Mononuclear cell (primary cell): ENCODE results near the gene SLC10A7. TPM values are rescaled to one million over a fixed set of nuclear protein-coding genes. Genes with fewer than 3 reads are reported as not detected.

ENCODE experiments used
- H3K27me3 ChIP-seq: 2 replicates; pipeline ENCODE4 v1.6.0; 2011; ENCODE audit warnings: low read length, control low read depth; ENCODE audit not compliant: insufficient read depth
- H3K4me1 ChIP-seq: 2 replicates; pipeline ENCODE4 v1.5.1; 2011; ENCODE audit warnings: mild to moderate bottlenecking, low read length, control low read depth; ENCODE audit not compliant: insufficient read depth
- H3K4me3 ChIP-seq: 2 replicates; pipeline ENCODE4 v1.5.1; 2011; ENCODE audit warnings: mild to moderate bottlenecking, low read length, moderate library complexity
- H3K9me3 ChIP-seq: 2 replicates; pipeline ENCODE4 v1.5.1; 2011; ENCODE audit warnings: low read depth, mild to moderate bottlenecking, control low read depth, low read length
- total RNA-seq: library from RNA; depleted of rRNA; stranded (reverse); fragments of >200 nt; gene quantifications from one replicate; pipeline ENCODE4 v1.2.3, GENCODE V29; 2012

The SLC10A7 gene
- total RNA-seq, 1 donor: 12.8 TPM

- Histone ChIP-seq H3K4me1 (no peaks in the 10 kb centered on the region), H3K27me3 (no peaks in the 10 kb centered on the region), H3K4me3 (no peak overlapping the region)
These were observed 222.1 kb downstream of the SLC10A7 start for GRCh38 chr4:146299607-146300006.

GRCh38 chr4:146294776-146295175, 227.0 kb downstream of the SLC10A7 start:
- H3K27me3 ChIP-seq: no peaks in the 10 kb centered on the region
- H3K4me3 ChIP-seq: no peak overlapping the region
- no peaks in the 10 kb centered on the region for H3K4me1 ChIP-seq
- H3K9me3 ChIP-seq: no peaks in the 10 kb centered on the region

More at GRCh38 chr4:146299607-146300006, 222.1 kb downstream of the SLC10A7 start:
- H3K9me3 ChIP-seq: no peaks in the 10 kb centered on the region

GRCh38 chr4:146292508-146292907, 229.2 kb downstream of the SLC10A7 start:
- Histone ChIP-seq H3K27me3 (no peaks in the 10 kb centered on the region), H3K4me1 (peaks cover 7% of the 10 kb centered on the region), H3K4me3 (no peak overlapping the region), H3K9me3 (no peaks in the 10 kb centered on the region)

GRCh38 chr4:146291313-146291712, 230.4 kb downstream of the SLC10A7 start:
- Histone ChIP-seq H3K4me3 (no peak overlapping the region), H3K9me3 (no peaks in the 10 kb centered on the region), H3K27me3 (no peaks in the 10 kb centered on the region), H3K4me1 (peaks cover 7% of the 10 kb centered on the region)

- H3K27me3 ChIP-seq: no peaks in the 10 kb centered on the region
- no peak overlapping the region for H3K4me3 ChIP-seq
- H3K4me1 ChIP-seq: peaks cover 7% of the 10 kb centered on the region
- H3K9me3 ChIP-seq: no peaks in the 10 kb centered on the region
These were observed 233.5 kb downstream of the SLC10A7 start for GRCh38 chr4:146288193-146288592.

- no peaks in the 10 kb centered on the region for H3K9me3 ChIP-seq
- H3K4me3 ChIP-seq: no peak overlapping the region
- H3K27me3 ChIP-seq: no peaks in the 10 kb centered on the region
These were observed 236.7 kb downstream of the SLC10A7 start for GRCh38 chr4:146285037-146285436.

GRCh38 chr4:146283758-146284651, 237.7 kb downstream of the SLC10A7 start:
- H3K9me3 ChIP-seq: no peaks in the 10 kb centered on the region

More at GRCh38 chr4:146285037-146285436, 236.7 kb downstream of the SLC10A7 start:
- H3K4me1 ChIP-seq: peaks cover 7% of the 10 kb centered on the region

GRCh38 chr4:146282657-146283056, 239.1 kb downstream of the SLC10A7 start:
- H3K4me3 ChIP-seq: no peak overlapping the region
- H3K9me3 ChIP-seq: no peaks in the 10 kb centered on the region
- H3K27me3 ChIP-seq: no peaks in the 10 kb centered on the region
- peaks cover under 1% of the 10 kb centered on the region for H3K4me1 ChIP-seq

More at GRCh38 chr4:146283758-146284651, 237.7 kb downstream of the SLC10A7 start:
- peaks cover 7% of the 10 kb centered on the region for H3K4me1 ChIP-seq
- H3K4me3 ChIP-seq: no peak overlapping the region
- no peaks in the 10 kb centered on the region for H3K27me3 ChIP-seq

- Histone ChIP-seq H3K4me1 (no peaks in the 10 kb centered on the region), H3K9me3 (no peaks in the 10 kb centered on the region), H3K27me3 (no peaks in the 10 kb centered on the region), H3K4me3 (no peak overlapping the region)
These were observed 242.8 kb downstream of the SLC10A7 start for GRCh38 chr4:146278986-146279385.

GRCh38 chr4:146275370-146275769, 246.4 kb downstream of the SLC10A7 start:
- no peaks in the 10 kb centered on the region for H3K9me3 ChIP-seq
- no peaks in the 10 kb centered on the region for H3K4me1 ChIP-seq
- H3K27me3 ChIP-seq: no peaks in the 10 kb centered on the region
- H3K4me3 ChIP-seq: no peak overlapping the region

GRCh38 chr4:146274774-146275173, 247.0 kb downstream of the SLC10A7 start:
- Histone ChIP-seq H3K4me3 (no peak overlapping the region), H3K27me3 (no peaks in the 10 kb centered on the region), H3K4me1 (no peaks in the 10 kb centered on the region), H3K9me3 (no peaks in the 10 kb centered on the region)

GRCh38 chr4:146273204-146273901, 248.4 kb downstream of the SLC10A7 start:
- no peaks in the 10 kb centered on the region for H3K27me3 ChIP-seq
- no peaks in the 10 kb centered on the region for H3K4me1 ChIP-seq
- H3K9me3 ChIP-seq: no peaks in the 10 kb centered on the region
- H3K4me3 ChIP-seq: no peak overlapping the region

GRCh38 chr4:146271466-146271865, 250.3 kb downstream of the SLC10A7 start:
- Histone ChIP-seq H3K4me3 (no peak overlapping the region), H3K9me3 (no peaks in the 10 kb centered on the region), H3K27me3 (no peaks in the 10 kb centered on the region), H3K4me1 (no peaks in the 10 kb centered on the region)

GRCh38 chr4:146269228-146269653, 252.5 kb downstream of the SLC10A7 start:
- H3K9me3 ChIP-seq: no peaks in the 10 kb centered on the region
- H3K27me3 ChIP-seq: no peaks in the 10 kb centered on the region
- no peaks in the 10 kb centered on the region for H3K4me1 ChIP-seq

GRCh38 chr4:146267826-146268225, 253.9 kb downstream of the SLC10A7 start:
- Histone ChIP-seq H3K27me3 (no peaks in the 10 kb centered on the region), H3K4me1 (no peaks in the 10 kb centered on the region), H3K9me3 (no peaks in the 10 kb centered on the region), H3K4me3 (no peak overlapping the region)

More at GRCh38 chr4:146269228-146269653, 252.5 kb downstream of the SLC10A7 start:
- no peak overlapping the region for H3K4me3 ChIP-seq
